Loucy (cell line): ENCODE data around the gene NRF1.

Source experiments
- H2AFZ ChIP-seq: fragments of 200-600 bp; sonication (generic); 2 replicates; pipeline ENCODE4 v1.6.0; 2016; ENCODE audit warnings: antibody characterized with exemption, mild to moderate bottlenecking, low read length, moderate library complexity
- H3F3A ChIP-seq: fragments of 200-600 bp; 2 replicates; pipeline ENCODE4 v1.6.0; 2016; ENCODE audit warnings: antibody characterized with exemption, low read depth, mild to moderate bottlenecking
- H3K27me3 ChIP-seq: fragments of 200-600 bp; sonication (generic); 2 replicates; pipeline ENCODE4 v1.6.1; 2014; ENCODE audit warnings: low read length, mild to moderate bottlenecking; ENCODE audit not compliant: insufficient read depth, poor library complexity, severe bottlenecking
- H3K36me3 ChIP-seq: fragments of 200-600 bp; sonication (generic); 2 replicates; pipeline ENCODE4 v1.6.1; 2016; ENCODE audit warnings: low read length; ENCODE audit not compliant: insufficient read depth
- H3K4me1 ChIP-seq: fragments of 200-600 bp; sonication (generic); 2 replicates; pipeline ENCODE4 v1.5.1; 2014; ENCODE audit warnings: low read length, mild to moderate bottlenecking; ENCODE audit not compliant: insufficient read depth, poor library complexity, severe bottlenecking
- H3K4me2 ChIP-seq: fragments of 200-600 bp; sonication (generic); 2 replicates; pipeline ENCODE4 v1.6.0; 2014; ENCODE audit warnings: antibody characterized with exemption, low read length, low read depth, mild to moderate bottlenecking; ENCODE audit not compliant: poor library complexity, severe bottlenecking
- H3K4me3 ChIP-seq: fragments of 200-600 bp; sonication (generic); 2 replicates; pipeline ENCODE4 v1.5.1; 2014; ENCODE audit warnings: low read length, mild to moderate bottlenecking, mixed read lengths; ENCODE audit not compliant: poor library complexity, severe bottlenecking
- H3K79me2 ChIP-seq: fragments of 200-600 bp; sonication (generic); 2 replicates; pipeline ENCODE4 v1.6.1; 2014; ENCODE audit warnings: low read length; ENCODE audit not compliant: insufficient read depth
- H3K9ac ChIP-seq: fragments of 200-600 bp; sonication (generic); 2 replicates; pipeline ENCODE4 v1.6.0; 2014; ENCODE audit warnings: mild to moderate bottlenecking, low read depth, low read length, moderate library complexity; ENCODE audit not compliant: poor library complexity, severe bottlenecking
- H3K9me2 ChIP-seq: fragments of 200-600 bp; sonication (generic); replicated peaks from 2 replicates; pipeline ENCODE4 v1.6.1; 2016; ENCODE audit warnings: low read depth, low read length, mixed read lengths
- H3K9me3 ChIP-seq: fragments of 200-600 bp; sonication (generic); 2 replicates; pipeline ENCODE4 v1.6.1; 2014; ENCODE audit warnings: mild to moderate bottlenecking, antibody characterized with exemption, low read length, low read depth; ENCODE audit not compliant: insufficient read depth
- H4K20me1 ChIP-seq: fragments of 200-600 bp; sonication (generic); 2 replicates; pipeline ENCODE4 v1.6.0; 2014; ENCODE audit warnings: antibody characterized with exemption, low read length, mild to moderate bottlenecking; ENCODE audit not compliant: insufficient read depth, poor library complexity, severe bottlenecking
- EZH2phosphoT487 ChIP-seq: fragments of 200-600 bp; IDR thresholded peaks from 2 replicates; pipeline ENCODE4 v1.6.1; 2018; ENCODE audit warnings: antibody characterized with exemption, mild to moderate bottlenecking, moderate library complexity, borderline replicate concordance
- TF ChIP-seq, protein P1 (sequence below): fragments of 200-600 bp; sonication (generic); conservative IDR thresholded peaks from 2 replicates; pipeline ENCODE4 v1.5.1; 2014; ENCODE audit warnings: mild to moderate bottlenecking, antibody characterized with exemption, low read length

NRF1 gene

DNA sequence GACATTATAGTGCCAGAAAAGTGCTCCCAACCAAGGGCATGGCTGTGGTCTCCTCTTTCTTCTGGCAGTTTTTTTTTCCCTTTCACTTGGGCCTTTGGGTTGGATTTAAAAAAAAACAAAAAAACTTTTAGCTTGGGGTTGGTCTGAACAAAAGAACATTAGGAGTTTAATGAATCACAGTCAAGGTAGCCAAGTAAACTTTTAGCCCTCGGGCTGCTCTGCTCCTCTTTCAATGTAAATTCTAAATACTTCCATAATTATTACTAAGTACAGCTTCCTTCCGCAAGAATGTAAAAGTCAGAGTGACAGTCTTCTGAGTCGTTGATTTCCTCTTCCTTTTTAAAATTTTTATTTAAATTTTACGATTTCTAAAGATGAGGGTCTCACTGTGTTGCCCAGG is 79.2 kb downstream of the NRF1 start:
- no peak overlapping the region for H3K4me2 ChIP-seq
- no peaks in the 10 kb centered on the region for H3K9me2 ChIP-seq
- no peaks in the 10 kb centered on the region for H4K20me1 ChIP-seq
- TF ChIP-seq, protein P1, sequence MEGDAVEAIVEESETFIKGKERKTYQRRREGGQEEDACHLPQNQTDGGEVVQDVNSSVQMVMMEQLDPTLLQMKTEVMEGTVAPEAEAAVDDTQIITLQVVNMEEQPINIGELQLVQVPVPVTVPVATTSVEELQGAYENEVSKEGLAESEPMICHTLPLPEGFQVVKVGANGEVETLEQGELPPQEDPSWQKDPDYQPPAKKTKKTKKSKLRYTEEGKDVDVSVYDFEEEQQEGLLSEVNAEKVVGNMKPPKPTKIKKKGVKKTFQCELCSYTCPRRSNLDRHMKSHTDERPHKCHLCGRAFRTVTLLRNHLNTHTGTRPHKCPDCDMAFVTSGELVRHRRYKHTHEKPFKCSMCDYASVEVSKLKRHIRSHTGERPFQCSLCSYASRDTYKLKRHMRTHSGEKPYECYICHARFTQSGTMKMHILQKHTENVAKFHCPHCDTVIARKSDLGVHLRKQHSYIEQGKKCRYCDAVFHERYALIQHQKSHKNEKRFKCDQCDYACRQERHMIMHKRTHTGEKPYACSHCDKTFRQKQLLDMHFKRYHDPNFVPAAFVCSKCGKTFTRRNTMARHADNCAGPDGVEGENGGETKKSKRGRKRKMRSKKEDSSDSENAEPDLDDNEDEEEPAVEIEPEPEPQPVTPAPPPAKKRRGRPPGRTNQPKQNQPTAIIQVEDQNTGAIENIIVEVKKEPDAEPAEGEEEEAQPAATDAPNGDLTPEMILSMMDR, result no peak
- TF ChIP-seq EZH2phosphoT487, result no peak
- H2AFZ ChIP-seq, result no peak overlapping the region
- H3K79me2 ChIP-seq, result no peaks in the 10 kb centered on the region
- no peak overlapping the region for H3K4me3 ChIP-seq
- peaks cover 62% of the 10 kb centered on the region for H3K36me3 ChIP-seq
- no peaks in the 10 kb centered on the region for H3K9me3 ChIP-seq
- no peaks in the 10 kb centered on the region for H3K4me1 ChIP-seq
- H3K9ac ChIP-seq, result no peak overlapping the region
- H3F3A ChIP-seq, result no peaks in the 10 kb centered on the region
- no peaks in the 10 kb centered on the region for H3K27me3 ChIP-seq

DNA sequence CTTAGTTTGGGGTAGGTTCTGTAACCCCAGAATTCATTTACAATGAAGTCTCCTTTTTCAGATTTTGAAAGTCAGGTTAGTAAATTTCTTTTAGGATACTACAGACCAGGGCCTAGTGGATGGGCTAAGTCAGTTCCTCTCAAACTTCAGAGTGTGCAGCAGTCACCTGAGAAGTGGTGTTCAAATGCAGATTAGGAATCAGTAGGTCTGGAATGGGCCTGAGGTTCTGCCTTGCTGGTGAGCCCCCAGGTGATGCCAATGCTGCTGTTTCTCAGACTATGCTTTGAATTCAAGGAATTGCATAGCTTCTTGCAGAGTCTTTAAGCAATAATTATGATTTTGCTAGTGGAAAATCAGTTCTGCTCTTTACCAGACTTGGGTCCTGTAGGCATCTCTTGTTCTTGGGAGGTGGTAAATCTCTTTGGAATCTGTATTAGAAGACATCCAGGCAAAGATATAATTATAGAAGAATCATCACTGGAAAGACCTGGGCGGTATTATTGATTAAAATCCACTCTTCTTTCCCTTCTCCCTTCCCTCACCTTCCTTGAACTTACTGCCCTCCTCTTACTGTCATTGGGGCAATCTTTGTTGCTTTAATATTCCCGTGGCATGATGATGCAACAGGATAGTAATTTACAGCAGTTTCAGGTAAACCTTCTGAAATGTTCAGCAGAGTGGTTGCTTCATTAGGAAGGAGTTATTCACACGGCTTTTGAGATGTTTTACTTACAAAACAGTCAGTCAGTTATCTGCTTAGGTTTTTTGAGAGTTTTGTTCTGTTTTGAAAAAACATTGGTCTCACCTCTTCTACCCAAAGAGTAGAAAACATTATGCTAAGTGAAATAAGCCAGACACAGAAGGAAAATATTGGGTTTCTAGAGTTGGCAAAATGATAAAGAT is 87.2 kb downstream of the NRF1 start:
- no peaks in the 10 kb centered on the region for H3K27me3 ChIP-seq
- H3K9me2 ChIP-seq, result no peaks in the 10 kb centered on the region
- H3F3A ChIP-seq, result no peaks in the 10 kb centered on the region
- no peaks in the 10 kb centered on the region for H3K79me2 ChIP-seq
- no peak overlapping the region for H3K9ac ChIP-seq
- H4K20me1 ChIP-seq, result no peaks in the 10 kb centered on the region
- TF ChIP-seq EZH2phosphoT487, result no peak
- TF ChIP-seq, protein P1, result no peak
- no peak overlapping the region for H3K4me3 ChIP-seq
- H3K4me1 ChIP-seq, result no peaks in the 10 kb centered on the region
- H3K36me3 ChIP-seq, result peaks cover 35% of the 10 kb centered on the region
- no peak overlapping the region for H3K4me2 ChIP-seq
- no peak overlapping the region for H2AFZ ChIP-seq
- H3K9me3 ChIP-seq, result no peaks in the 10 kb centered on the region

DNA sequence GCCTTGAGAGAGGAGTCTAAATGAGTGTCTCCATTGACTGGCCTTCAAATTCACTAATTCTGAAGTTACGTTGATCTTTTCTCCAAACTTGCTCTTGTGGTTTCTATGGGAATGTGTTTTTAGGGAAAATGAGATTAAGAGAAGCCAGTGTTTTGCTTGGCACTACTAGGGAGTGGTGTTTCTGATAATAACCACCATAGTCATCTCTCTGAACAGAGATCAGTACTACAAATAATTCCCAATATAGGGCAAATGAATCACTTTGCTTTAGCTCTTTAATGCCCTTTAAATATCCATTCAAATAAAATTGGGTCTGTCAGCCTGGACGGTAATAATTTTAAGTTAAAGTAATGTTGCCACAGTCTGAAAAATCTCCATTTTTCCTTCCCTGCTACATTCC is 90.8 kb downstream of the NRF1 start:
- no peak for TF ChIP-seq EZH2phosphoT487
- TF ChIP-seq, protein P1, result no peak
- H3K79me2 ChIP-seq, result no peaks in the 10 kb centered on the region
- H3K4me3 ChIP-seq, result no peak overlapping the region
- no peaks in the 10 kb centered on the region for H3K27me3 ChIP-seq
- H2AFZ ChIP-seq, result no peak overlapping the region
- H3K9ac ChIP-seq, result no peak overlapping the region
- H3K4me2 ChIP-seq, result no peak overlapping the region
- peaks cover 3% of the 10 kb centered on the region for H4K20me1 ChIP-seq
- H3K4me1 ChIP-seq, result peaks cover 3% of the 10 kb centered on the region
- no peaks in the 10 kb centered on the region for H3F3A ChIP-seq
- no peaks in the 10 kb centered on the region for H3K9me3 ChIP-seq
- peaks cover 25% of the 10 kb centered on the region; the same call in 1 of the 2 replicates for H3K36me3 ChIP-seq
- no peaks in the 10 kb centered on the region for H3K9me2 ChIP-seq
